HG03469 (cell line): Measurements from ENCODE around the gene SCN1B.
"Not testable (repeated sequence)": the region's sequence is repeated elsewhere in the genome, so short reads cannot be mapped to it uniquely, and the experiment has no call there.

Experiments
- ATAC-seq: cut with Tn5 transposase; IDR thresholded peaks from one replicate; pipeline ENCODE4 v1.9.1; 2021; ENCODE audit warnings: mild to moderate bottlenecking, moderate library complexity, moderate number of reproducible peaks; ENCODE audit not compliant: unreplicated experiment

Gene SCN1B

DNA sequence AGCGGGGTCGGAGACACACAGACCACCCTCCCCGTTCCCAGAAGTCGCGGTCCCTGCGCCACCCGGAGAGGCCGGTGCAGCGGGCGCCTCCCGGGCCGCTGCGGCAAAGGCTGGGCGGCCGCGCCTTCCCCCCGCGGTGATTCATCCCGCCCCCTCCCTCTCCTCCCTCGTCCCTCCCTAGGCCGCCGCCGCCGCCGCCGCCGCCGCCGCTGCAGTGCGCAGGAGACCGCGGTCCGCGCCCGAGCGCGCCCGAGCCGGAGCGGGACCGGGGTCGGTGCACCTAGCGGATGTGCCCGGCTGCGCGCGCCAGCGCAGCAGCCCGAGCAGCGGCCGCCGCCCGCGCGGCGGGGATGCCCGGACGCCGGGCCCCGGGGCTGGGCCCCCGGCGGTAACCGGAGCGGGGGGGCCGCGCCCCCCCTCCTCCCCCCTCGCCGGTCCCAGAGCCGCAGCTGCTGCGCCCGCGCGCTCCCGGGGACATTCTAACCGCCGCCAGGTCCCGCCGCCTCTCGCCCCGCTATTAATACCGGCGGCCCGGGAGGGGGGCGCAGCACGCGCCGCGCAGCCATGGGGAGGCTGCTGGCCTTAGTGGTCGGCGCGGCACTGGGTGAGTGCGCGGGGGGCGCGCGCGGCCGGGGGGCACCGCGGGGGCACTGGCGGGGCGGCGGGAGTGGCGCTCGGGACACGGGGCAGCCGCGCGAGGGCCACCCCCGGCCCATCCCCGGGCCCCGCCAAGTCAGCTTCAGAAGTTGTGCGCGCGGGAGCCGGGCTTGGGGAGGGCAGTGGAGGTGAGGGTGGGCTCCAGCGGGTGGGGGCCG, at the start of gene SCN1B:
SCN1B (plus strand) TSS at position 214 of the 815 bp plus-strand sequence; CDS start at position 565, 351 bp downstream.
- no peak for ATAC-seq

DNA sequence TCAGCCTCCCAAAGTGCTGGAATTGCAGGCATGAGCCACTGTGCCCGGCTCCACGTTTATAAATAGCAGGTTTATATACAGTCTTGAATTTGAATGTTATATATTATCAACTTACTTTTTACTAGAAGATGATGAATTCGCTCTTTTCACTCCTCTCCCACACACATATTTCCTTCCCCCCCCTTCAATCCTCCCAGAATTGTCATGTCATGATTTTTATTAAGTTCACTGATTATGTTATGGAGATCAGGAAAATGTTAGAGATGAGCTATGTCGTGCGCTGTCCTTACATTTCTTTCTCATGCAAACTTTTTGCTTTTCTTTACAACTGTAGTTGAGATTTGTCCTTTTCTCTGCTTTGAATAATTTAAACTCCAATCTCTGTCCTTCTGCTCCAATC, 48.0 kb upstream of the SCN1B start:
- no peak for ATAC-seq

DNA sequence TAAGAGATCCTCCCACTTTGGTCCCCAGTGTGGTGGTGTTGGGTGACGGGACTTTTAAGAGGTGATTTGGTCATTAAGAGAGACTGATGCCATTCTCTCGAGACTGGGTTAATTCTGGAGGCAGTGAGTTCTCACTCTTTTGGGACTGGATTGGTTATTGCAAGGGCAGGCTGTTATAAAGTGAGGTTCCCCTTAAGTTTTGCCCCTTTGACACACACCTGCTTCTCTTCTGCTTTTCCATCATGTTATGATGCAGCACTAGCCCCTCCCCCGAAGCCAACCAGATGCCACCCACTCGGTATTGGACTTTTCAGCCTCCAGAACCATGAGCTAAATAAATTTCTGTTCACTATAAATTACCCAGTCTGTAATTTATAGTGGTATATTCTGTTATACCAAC, 46.5 kb upstream of the SCN1B start:
- ATAC-seq = no peak

DNA sequence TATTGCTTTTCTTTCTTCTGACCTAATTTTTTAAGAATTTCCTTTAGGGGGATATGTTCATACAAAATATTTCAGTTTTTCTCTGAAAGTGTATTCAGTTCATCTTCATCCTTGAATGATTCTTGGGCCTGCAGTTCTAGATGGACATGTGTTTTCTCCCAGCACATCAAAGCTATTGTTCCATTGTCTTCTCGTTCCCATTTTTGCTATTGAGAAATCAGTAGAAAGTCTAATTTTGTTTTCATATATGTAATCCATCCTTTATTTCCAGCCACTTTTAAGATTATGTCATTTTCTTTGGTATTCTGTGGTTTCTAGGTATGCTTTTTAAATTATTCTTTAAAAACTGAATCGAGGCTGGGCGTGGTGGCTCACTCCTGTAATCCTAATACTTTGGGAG, 46.0 kb upstream of the SCN1B start:
- ATAC-seq = no peak

DNA sequence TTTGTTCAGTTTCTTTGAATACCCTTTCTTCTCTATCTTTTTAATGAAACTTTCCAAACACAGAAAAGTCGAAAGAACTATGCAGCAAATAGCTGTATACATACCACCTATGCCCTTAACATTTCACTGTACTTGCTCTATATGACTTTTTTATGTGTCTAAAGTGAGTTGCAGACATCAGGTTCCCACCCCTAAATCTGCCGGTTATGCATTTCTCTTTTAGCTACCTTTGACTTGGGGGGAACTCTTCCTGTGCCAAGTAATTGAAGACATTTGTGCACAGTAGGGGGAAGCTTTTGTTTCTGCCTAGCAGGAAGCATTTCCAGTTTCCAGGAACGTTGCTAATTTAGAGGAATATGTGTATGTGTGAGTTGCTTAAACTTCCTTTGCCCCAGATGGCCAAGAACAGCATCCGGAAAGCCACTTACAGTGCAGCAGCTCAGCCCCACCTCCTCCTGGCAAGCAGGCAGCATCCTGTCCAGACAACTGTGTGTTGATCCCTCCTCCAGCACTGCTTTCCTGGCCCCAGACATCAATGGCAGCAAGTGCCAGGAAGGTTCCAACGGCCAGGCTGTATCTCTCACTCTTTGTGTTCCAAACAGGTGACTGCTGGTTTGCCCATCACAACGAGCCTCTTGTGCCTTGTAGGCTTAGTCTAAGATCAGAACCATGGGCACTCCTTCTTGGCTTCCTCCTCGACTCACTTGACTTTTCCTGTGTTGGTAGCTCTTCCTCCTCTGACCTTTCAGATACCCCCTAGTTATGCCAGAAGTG, 44.8 kb upstream of the SCN1B start:
- no peak for ATAC-seq

DNA sequence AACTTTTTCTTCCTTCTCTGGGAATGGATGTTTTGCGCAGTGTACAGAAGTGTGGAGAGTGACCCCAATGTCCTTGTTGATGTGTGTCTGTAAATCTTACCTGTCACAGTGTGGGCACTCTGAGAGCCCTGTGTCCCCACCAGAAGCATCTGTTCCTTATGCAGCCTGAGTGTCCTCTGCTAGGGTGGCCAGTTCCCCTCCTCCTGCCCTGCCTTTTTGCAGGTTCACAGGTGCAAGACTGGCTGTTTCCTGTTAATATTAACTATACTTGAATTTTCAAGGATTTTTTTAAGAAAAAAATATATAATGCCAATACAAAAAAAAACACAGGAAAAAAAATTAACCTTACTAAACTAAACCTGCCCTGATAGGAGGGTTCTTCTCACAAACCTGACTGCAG, 42.2 kb upstream of the SCN1B start:
- no peak for ATAC-seq

DNA sequence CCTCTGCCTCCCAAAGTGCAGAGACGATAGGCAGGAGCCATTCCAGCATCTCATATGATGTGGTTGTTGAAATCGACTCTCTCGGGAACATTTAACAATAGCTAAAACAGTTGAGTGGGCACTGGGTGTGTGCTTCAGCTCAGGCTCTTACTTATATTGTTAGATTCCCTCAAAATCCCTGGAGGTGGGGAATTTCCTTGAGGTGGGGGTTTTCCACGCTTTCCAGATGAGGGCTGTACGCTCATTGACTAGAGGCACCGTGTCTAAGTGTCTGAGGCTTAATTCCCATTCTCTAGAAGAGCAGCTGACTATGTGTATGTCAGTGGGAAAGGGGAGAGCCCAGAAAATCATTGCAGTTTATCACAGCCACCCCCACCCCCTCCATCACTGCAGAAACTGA, 41.0 kb upstream of the SCN1B start:
- no peak for ATAC-seq

DNA sequence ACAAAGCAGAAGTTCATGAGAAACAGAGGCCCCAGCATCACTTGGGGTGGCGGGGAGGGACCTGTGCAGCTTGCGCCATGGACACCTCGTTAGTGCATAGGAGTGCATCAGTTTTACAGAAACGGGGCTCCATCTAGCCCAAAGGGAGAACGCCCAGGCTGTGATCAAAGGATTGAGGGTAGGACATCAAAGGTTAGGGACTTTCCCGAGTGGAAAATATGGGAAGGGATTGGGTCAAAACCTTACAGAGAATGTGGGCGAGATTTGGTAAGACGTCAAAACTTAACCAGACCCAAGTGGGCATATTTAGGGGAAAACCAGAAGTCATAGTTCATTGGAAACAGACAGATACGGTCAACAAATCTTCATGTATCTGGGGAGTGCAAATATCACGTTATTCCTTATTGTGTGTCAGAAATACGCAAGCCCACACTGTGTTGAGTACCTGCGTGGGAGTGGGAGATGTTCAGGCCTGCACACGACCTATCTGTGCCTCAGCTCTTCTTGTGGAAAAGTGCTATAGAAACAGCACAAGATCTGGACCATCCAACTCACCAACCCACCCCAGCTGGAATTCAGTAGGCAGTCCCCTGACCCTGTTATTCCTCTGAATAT, 39.6 kb upstream of the SCN1B start:
- ATAC-seq = no peak

DNA sequence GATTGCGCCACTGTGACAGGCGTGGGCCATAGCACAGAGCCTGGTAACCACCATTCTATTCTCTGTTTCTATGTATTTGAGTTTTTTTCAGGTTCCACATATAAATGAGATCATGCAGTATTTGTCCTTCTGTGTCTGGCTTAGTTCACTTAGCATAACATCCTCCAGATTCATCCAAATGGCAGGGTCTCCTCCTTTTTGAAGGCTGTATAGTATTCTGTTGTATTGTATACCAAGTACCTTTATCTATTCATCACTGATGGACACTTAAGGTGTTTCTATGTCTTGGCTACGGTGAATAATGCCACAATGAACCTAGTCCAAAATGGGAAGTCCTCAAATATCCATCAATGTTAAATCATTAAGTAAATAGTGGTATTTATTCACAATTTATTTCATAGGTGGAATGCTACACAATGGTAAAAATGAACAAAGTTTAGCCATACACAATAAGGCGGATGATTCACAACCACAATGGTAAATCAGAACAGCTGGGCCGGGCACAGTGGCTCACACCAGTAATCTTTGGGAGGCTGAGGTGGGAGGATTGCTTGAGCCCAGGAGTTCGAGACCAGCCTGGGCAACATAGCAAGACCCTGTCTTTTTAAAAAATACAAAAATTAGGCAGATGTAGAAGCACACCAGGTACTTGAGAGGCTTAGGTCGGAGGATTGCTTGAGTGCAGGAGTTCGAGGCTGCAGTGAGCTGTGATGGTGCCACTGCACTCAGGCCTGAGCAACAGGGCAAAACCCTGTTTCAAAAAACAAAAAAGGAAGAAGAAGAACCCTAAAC, 38.5 kb upstream of the SCN1B start:
- no peak for ATAC-seq

DNA sequence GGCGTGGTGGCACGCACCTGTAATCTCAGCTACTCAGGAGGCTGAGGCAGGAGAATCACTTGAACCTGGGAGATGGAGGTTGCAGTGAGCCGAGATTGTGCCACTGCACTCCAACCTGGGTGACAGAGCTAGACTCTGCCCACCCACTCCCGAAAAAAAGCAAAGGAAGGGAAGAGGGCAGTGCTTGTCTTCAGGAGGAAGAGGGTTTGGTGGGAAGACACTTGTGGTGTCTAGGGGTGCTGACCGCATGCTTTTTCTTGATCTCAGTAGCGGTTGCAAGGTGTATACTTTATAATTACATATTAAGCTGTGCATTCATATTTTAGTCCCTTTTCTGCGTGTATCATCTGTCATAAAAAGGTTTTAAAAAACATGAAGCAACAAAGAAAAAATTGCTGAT, 37.7 kb upstream of the SCN1B start:
- not testable (repeated sequence) for ATAC-seq

DNA sequence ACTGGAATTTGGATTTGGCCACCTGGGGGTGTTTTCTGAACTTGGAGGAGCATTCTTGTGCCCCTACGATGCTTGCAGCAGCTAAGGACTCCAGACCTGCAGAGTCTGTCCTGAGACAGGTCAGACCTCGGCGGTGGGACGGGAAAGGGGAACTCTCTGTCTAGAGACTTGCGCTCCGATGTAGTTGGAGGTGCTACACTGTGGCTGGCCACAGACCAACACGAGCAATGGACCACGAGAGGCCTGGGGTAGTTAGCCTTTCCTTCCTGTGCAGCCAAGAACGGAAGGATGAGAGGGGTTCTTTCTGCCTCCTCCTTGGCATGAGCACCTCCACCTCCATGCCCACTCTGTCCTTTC, 36.0 kb upstream of the SCN1B start:
- no peak for ATAC-seq

DNA sequence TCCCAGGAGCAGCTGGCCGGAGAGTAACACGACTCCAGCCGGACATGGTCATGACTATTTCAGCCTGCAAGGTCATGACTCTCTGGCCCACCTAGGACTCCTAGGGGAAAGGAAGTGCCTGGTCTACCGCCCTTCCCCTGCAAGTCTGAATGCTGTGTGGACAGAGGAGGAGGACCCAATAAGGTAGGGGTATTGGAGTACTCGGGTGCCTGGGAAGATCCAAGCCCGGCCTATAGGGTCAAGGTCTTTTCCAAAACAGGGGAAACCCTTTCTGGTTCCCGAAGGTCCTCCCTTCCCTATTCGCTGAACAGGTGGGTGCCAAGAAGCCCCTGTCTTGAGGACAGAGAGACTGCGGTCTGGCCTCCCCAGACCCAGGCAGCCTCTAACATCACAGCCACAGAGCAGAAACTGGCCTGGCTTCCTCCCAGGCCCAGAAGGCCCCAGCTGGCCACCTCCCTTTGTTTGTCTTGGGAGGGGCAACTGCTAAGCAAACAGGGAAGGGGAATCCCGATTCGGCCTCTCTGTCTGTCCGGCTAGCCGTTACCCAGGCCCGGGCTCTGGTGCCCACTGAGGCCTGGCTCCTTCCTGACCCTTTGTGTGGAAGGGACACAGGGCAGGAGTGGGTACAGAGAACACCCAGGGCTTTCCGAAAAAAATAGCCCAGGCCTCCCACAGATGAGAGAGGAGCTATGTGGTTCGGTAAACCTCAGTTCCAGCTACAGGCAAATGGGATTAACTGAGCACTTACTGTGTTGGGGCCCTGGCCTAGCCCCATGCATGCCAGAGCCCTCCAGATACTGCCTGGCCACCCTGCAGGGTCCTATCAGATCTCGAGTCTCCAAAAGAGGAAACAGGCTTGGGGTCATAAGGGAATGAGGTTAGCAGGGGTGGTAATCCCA, 35.4 kb upstream of the SCN1B start:
- ATAC-seq = no peak

DNA sequence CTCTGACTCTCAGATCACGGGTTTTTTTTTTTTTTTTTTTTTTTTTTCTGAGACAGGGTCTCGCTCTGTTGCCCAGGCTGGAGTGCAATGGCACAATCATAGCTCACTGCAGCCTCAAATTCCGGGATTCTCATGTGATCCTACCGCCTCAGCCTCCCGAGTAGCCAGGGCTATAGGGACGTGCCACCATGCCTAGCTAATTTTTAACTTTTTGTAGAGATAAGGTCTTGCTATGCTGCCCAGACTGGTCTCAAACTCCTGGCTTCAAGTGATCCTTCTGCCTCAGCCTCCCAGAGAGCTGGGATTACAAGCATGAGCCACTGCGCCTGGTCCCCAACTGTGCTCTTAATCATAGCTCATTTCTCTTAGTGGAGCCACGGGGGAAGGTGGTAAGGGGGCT, 34.7 kb upstream of the SCN1B start:
- no peak for ATAC-seq

DNA sequence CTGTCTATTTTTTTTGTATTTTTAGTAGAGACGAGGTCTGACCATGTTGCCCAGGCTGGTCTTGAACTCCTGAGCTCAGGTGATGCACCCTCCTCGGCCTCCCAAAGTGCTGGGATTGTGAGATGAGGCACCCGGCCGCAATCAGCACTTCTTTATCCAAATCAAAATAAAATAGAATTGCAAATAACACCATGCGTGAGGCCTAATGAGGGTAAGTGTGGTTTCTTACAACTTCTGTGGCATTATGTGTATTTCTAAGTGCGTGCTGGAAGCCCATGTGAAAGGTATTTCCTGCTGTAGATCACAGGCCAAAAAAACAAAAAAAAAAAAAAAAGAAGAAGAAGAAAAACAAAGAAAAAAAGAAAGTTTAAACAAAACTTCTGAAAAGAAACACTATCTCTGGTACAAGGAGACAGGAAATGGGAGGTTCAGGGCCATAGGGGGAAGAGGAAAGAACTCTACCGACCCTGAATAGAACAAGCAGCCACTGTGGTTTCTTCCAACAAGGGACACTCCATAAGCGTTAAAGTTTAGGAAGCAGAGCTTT, 33.1 kb upstream of the SCN1B start:
- no peak for ATAC-seq

DNA sequence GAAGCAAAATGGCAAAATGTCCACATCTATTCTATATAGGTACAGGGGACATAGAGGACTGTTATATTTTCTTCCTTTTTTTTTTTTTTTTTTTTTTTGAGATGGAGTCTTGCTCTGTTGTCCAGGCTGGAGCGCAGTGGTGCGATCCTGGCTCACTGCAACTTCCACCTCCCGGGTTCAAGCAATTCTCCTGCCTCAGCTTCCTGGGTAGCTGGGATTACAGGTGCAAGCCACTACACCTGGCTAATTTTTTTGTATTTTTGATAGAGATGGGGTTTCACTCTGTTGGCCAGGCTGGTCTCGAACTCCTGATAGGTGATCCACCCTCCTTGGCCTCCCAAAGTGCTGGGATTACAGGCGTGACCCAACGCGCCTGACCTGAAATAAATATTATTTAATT, 32.0 kb upstream of the SCN1B start:
- ATAC-seq = not testable (repeated sequence)

DNA sequence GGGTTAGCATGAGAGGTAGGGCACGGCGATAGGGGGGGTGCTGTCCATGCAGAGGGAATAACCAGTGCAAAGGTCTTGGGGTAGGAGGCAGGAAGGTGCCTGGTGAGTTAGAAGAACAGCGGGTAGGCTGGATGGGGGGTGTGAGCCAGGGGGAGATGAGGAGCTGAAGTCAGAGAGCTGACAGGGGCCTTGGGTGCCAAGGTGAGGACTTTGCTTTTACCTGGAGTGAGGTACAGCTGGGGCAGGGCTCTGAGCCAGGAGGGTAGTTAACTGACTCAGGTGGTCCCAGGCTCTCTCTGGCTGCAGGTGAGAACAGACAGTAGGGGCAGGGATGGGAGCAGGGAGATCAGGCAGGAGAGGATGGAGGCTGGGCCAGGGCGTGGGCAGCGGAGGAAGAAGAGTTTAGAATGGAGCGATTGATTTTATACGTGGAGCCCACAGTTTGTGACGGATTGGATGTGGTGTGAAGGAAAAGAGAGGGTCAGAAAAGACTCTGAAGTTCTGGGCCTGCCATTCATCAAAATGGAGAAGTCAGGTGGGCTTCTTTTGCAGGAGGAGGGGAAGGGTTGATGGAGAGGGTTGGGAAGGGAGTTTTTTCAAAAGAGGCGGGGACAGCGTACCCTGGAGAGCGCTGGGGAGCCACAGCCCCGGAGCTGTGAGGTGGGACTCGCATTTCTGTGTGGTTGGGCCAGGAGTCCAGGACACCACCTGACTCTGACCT, 31.3 kb upstream of the SCN1B start:
- ATAC-seq = no peak

DNA sequence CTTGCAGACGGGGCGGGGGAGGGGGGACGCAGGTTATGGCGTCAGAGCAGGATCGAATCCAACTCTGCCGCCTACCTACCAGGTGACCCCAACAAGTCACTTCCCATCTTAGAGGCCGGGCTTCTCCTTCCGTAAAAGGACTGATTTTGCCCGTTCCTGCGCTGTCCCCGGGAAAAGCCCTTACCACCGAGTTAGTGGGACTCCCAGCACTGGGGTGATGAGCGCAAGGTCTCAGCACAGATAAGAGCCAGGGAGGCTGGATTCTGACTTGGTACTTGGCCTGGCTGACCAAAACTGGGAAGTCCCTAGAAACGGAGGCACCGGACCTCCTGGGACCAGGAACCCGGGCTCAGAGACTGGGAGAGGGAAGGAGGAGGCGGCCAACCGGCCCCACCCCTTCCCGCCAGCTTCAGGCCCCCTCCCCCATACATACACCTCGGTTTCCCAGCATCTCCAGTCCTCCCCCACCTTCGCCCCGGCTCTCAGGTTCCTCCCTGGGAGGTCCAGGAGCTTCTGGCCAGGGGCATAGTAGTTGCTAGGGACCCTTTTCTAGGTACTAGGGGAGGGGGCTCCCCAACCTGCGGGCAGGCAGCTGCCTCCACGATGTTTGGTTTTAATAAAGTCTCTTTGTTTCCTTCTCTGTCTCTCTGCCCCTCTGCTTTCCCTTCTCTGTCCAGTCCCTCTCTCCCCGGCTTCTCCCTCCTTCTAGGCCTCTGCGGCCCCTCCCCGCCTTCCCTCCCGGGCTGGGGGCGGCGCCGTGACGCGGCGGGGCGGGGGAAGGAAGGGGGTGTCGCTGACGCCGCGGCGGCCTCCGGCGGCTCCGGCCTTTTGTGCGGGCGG, 30.6 kb upstream of the SCN1B start, which contains the start of gene GRAMD1A:
GRAMD1A (plus strand) TSS at position 826 of the 840 bp plus-strand sequence. CDS start 156 bp downstream, outside the sequence.
- no peak for ATAC-seq

DNA sequence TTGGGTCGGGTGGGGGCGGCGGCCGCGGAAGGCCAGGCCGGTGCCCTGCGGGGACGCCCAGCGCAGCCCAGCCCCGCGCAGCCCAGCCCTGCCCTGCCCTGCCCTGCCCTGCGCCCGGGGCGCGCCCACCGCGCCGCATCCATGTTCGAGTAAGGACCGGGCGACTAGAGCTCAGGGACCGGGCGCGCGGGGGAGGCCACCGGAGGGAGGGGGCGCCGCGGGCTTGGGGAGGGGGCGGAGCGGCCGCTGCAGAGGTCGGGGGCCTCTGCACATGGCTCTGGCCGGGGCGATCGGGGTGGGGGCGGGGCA, 30.0 kb upstream of the SCN1B start:
- ATAC-seq = no peak
